ENCODE measurements around the gene DAPK1.
A peak's percentile ranks its signal among the peaks of the same experiment; 100 is the strongest.

Gene DAPK1

DNA sequence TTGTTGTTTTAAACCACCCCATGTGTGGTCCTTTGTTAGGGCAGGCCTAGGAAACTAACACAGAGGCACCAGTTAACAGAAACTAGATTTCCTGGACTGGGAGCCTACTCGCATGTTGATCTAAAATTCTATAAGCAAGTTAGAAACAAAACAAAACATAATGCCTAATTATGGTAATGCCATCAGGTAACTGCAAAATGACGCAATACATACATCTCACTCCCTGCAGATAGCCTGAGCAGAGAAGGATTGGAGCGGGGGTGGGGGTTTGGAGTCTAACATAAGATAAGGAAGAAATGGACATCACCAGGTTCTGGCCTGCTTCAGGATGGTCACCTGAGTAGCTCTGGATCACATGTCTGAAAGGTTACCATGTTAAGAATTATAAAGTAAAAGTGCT is 114.9 kb downstream of the DAPK1 start:
- Mint-ChIP-seq H3K4me3 (no peak overlapping the region), H3K27ac (no peak overlapping the region), H3K27me3 (no peaks in the 10 kb centered on the region), H3K36me3 (no peaks in the 10 kb centered on the region), H3K4me1 (no peaks in the 10 kb centered on the region), H3K9me3 (peaks cover 6% of the 10 kb centered on the region in 2 donors)
- DNase-seq = no peak
- ATAC-seq (replicated peaks) = no peak

DNA sequence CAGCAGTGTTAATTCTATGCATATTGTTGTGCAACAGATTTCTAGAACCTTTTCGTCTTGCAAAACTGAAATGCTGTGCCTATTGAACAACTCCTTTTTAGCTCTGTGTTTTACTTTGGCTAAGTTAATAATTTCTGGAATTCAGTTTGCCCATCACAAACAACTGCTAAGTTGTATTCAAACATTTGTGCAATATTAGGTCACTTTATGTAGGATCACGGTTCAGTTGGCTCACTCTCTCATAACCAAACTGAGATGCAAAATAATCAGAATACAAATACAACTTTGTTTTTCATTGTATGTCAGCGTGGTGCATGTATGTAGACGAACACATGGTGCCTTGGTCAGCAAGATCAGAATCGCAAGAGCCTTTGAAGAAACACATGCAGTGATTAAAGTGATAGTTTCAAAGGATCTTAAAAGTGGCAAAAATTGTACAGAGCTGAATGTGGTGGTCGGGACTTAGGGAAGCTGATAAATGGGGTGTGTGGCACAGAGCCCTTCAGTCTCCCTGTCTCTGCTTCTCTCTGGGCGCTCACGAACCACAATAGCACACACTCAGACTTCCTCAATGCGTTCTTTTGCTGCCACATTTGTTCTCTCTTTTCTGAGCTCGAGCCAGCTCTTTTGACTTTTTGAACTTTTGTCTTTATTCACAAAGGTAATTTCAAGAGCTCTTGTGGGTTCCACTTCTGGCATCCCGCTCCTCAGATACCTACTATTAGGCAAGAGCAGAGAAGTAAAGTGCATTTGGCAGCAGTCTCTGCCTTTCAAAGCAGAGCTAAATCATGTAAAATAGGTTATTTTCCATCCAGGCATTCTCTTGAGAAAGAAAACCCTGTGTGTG is 115.8 kb downstream of the DAPK1 start:
- Mint-ChIP-seq H3K4me3 (no peak overlapping the region), H3K4me1 (no peaks in the 10 kb centered on the region), H3K27ac (no peak overlapping the region), H3K27me3 (no peaks in the 10 kb centered on the region), H3K9me3 (no peaks in the 10 kb centered on the region), H3K36me3 (no peaks in the 10 kb centered on the region)
- ATAC-seq (replicated peaks) (peak in 1 of 2 donors; percentile 8), DNase-seq (no peak)

DNA sequence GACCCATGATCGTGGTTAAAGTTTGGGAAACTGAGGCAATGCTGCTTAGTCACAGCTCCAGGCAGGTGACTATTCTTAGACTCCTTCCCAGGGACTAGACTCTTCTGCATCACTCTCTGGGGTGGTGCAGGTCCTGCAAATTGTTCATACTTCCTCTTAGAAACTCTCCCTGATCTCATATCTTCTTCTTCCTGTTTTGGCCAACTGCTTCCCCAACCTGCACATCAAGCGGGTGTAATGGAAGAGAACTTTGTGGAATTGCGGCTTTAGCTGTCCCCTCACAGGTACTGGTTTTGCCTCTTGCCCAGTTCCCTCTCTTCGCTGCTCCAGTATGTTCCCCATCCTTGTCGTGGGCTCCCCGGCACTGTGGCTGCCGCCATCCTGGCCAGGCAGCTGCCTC is 116.7 kb downstream of the DAPK1 start:
- Mint-ChIP-seq H3K4me3 (no peak overlapping the region), H3K27me3 (no peaks in the 10 kb centered on the region), H3K9me3 (peaks cover 0 to 5% of the 10 kb centered on the region in 2 donors), H3K27ac (no peak overlapping the region), H3K4me1 (no peaks in the 10 kb centered on the region), H3K36me3 (no peaks in the 10 kb centered on the region)
- DNase-seq = no peak
- peak; percentile 41 to 61 for ATAC-seq (replicated peaks)

DNA sequence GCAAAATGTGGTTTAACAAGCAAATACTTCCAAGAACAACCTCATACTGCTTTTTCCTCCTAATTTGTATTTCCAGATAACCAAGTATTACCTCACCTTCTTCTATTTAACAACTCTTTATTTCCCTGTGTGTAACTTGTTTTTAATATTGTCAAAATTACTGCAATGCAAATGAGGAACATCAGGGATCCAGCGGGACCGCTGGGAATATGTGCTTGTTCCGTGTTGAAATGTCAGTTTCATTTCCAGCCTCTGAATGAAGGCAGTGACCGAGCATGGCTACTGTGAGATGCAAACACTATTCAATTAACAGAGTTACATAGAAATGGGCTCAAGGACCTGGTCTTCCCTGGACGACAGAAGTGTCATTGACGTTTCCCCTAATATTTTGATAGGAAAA is 117.5 kb downstream of the DAPK1 start:
- H3K4me1 Mint-ChIP-seq = no peaks in the 10 kb centered on the region
- no peak overlapping the region for H3K27ac Mint-ChIP-seq
- H3K9me3 Mint-ChIP-seq = peaks cover 0 to 6% of the 10 kb centered on the region in 2 donors
- DNase-seq = no peak
- ATAC-seq (replicated peaks) = no peak
- no peaks in the 10 kb centered on the region for H3K27me3 Mint-ChIP-seq
- H3K4me3 Mint-ChIP-seq = no peak overlapping the region
- no peaks in the 10 kb centered on the region for H3K36me3 Mint-ChIP-seq

DNA sequence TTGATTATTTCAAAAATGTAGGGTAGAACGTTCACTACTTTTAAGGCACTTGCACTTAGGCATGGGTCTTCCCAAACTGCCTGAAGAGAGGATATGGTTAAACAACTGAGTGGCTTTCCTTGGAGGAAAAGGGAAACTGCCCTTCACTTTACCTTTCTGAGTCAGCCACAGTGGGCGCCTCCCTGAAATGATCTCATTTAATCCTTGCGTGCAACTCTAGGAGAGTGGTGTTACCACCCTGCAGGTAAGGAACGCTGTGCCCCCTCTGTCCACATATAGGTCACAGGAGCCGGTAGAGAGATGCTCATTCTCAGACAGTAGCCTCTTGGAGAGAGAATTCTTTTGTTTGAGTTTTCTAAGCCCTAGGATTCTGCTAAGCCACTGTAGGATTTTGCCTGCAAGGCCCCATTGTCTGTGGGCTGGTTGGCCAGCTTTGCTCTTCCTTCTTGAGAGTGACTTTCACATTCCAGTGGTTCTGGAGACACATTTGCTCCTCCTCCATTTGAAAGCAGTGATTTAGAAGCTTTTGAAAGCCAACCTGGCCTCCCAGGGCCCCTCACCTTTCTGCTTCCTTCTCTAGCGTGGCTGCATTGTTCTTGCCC is 118.0 kb downstream of the DAPK1 start:
- H3K9me3 Mint-ChIP-seq = peaks cover 0 to 6% of the 10 kb centered on the region in 2 donors
- no peak overlapping the region for H3K27ac Mint-ChIP-seq
- H3K4me1 Mint-ChIP-seq = no peaks in the 10 kb centered on the region
- no peak overlapping the region for H3K4me3 Mint-ChIP-seq
- H3K27me3 Mint-ChIP-seq = no peaks in the 10 kb centered on the region
- DNase-seq (no peak), ATAC-seq (replicated peaks) (no peak)
- no peaks in the 10 kb centered on the region for H3K36me3 Mint-ChIP-seq

DNA sequence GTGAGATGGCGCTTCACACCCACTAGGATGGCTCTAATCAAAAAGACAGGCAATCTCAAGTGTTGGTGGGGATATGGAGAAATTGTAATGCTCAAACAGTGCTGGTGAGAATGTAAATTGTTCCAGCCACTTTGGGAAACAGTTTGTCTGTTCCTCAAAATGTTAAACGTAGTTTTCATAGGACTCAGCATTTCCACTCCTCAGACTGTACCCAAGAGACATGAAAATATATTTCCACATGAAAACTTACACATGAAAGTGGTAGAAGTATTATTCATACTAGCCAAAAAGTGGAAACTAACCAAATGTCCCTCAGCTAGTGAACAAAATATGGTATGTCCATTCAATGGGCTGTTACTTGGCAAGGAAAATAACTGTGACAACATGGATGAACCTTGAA is 120.6 kb downstream of the DAPK1 start:
- H3K27me3 Mint-ChIP-seq = no peaks in the 10 kb centered on the region
- DNase-seq = no peak

DNA sequence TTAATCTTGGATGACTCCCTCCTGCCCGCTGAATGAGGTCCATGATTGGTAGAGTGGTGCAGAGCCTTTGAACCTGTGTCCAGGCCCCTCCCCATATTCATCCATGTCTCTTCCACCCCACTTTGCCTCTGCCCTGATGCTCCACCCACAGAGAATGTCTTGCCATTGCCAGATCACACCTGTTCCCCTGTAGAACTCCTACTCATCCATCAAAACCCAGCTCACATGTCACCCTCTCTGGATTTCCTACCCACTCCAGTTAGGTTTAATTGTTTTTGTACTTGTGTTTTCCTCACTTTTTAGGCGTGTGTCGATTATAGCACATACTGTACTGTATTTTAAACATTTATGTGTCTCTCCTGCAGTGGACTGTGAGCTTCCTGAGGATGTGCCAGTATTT is 121.3 kb downstream of the DAPK1 start:
- ATAC-seq (replicated peaks) (no peak), DNase-seq (no peak)
- Mint-ChIP-seq H3K4me3 (no peak overlapping the region), H3K27ac (no peak overlapping the region), H3K9me3 (peaks cover 0 to 6% of the 10 kb centered on the region in 2 donors), H3K36me3 (no peaks in the 10 kb centered on the region), H3K4me1 (no peaks in the 10 kb centered on the region), H3K27me3 (no peaks in the 10 kb centered on the region)

More for the DNA sequence above, 120.6 kb downstream of the DAPK1 start:
- no peak overlapping the region for H3K4me3 Mint-ChIP-seq
- H3K27ac Mint-ChIP-seq = no peak overlapping the region
- peaks cover 0 to 6% of the 10 kb centered on the region in 2 donors for H3K9me3 Mint-ChIP-seq
- H3K36me3 Mint-ChIP-seq = no peaks in the 10 kb centered on the region
- no peak for ATAC-seq (replicated peaks)
- no peaks in the 10 kb centered on the region for H3K4me1 Mint-ChIP-seq

DNA sequence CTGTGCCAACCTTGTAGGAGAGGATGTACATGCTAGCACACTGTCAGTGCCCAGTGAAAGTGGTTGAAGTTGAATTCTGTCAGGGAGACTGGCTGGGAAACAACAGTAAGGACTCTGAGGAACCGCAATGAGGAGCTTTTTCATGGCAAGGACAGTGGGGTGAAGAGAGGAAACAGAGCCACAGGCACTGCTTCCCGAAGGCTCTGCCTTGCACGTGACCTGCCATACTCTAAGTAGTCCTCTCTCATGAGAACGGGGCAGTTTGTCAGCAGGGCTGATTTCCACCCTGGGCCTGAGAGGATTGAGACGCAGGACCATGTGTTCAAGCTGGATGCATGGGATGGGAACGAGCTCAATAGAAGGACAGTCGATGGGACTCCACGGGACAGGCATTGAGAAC is 121.7 kb downstream of the DAPK1 start:
- H3K36me3 Mint-ChIP-seq = no peaks in the 10 kb centered on the region
- ATAC-seq (replicated peaks) (no peak), DNase-seq (no peak)
- no peaks in the 10 kb centered on the region for H3K27me3 Mint-ChIP-seq
- no peak overlapping the region for H3K4me3 Mint-ChIP-seq
- H3K27ac Mint-ChIP-seq = no peak overlapping the region
- peaks cover 0 to 6% of the 10 kb centered on the region in 2 donors for H3K9me3 Mint-ChIP-seq
- H3K4me1 Mint-ChIP-seq = no peaks in the 10 kb centered on the region

DNA sequence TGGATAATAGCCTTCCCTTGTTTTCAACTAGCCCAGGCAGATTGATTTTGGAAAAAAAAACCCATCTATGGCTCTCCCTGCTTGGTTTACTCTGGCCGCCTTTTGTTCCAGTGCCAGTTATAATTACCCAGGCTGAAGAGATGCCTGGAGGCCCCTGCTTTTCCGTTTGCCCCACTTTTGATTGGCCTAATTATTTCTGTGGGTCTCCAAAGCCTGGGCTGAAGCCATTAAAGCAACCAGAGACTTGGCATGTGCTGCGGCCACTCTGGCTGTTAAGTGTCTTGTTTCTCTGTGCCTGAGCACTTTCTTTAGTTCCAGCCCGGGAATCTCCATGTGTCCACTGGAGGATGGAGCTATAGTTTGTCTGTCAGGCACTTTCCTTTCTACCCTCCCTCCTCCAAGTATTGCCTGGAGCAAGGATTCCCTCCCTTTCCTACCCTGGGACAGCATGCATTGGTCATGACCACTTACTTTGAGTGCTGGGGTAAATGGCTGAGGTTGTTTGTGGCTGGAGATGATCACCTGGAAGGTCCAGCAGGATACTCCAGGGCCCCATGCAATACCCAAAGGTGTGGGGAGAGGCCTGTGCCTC is 123.2 kb downstream of the DAPK1 start:
- H3K4me3 Mint-ChIP-seq = no peak overlapping the region
- no peaks in the 10 kb centered on the region for H3K4me1 Mint-ChIP-seq
- DNase-seq = no peak
- no peak overlapping the region for H3K27ac Mint-ChIP-seq
- H3K27me3 Mint-ChIP-seq = no peaks in the 10 kb centered on the region
- H3K9me3 Mint-ChIP-seq = peaks cover 3 to 10% of the 10 kb centered on the region in 2 donors
- no peak for ATAC-seq (replicated peaks)
- H3K36me3 Mint-ChIP-seq = no peaks in the 10 kb centered on the region

DNA sequence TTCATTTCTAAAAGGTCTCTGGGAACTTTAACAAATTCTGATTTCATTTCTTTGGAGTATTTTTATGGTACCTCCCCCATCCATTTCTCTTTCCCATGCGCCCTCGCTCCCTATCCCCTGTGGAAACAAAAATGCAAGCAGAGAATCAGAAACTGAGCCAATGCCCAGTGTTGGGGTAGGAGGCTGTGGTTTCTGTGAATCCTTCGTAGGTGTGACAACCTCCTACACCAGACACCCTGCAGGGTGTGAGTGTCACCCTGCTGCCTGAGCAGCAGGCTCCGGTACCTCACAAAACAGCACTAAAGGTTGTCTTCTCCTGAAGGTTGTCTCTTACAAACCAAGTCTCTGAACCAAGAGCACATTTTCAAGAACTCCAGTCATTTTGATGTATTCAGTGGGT is 124.4 kb downstream of the DAPK1 start:
- no peak for DNase-seq
- Mint-ChIP-seq H3K9me3 (peaks cover 3 to 10% of the 10 kb centered on the region in 2 donors), H3K27me3 (no peaks in the 10 kb centered on the region), H3K4me3 (no peak overlapping the region), H3K36me3 (no peaks in the 10 kb centered on the region), H3K4me1 (no peaks in the 10 kb centered on the region), H3K27ac (no peak overlapping the region)
- ATAC-seq (replicated peaks) = no peak

DNA sequence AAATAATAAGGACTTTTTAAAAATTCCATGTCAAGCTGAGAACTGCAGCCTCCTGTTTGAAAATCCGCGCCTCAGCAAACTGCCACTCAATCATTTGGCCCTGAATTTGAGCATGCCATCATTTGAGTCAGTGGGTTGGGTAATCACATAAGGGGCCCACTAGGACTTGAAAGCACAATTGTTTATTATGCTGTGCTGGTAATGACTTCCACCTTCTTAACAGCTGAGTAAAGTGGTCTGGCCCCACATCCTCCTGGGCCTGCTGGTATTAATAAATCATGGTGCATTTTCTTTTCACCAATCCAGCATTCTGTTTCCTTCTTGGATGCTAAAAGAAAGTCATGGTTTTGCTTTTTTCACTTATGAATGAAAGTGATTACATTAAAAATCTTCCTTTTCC is 125.3 kb downstream of the DAPK1 start:
- Mint-ChIP-seq H3K27me3 (no peaks in the 10 kb centered on the region), H3K4me1 (no peaks in the 10 kb centered on the region), H3K9me3 (peaks cover 3 to 10% of the 10 kb centered on the region in 2 donors), H3K4me3 (no peak overlapping the region), H3K36me3 (no peaks in the 10 kb centered on the region), H3K27ac (no peak overlapping the region)
- no peak for ATAC-seq (replicated peaks)
- DNase-seq = no peak

DNA sequence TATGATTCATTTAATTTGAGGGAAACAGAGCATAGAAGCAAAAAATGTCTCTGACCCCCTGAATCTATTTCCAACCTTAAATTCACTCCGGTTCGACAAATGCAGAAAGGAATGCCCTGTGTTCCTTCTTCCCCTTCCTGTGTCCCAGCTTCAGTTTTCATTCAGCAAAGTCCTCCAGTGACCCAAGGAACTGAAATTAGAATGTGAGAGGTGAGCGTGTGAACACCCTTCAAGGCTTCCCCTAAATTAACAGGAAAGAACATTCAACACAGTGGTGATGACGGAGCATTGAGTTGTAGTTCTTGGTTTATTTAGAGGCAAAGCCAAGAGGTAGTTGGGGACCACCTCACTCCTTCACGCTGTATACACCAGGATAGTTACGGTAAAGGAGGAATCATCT is 130.7 kb downstream of the DAPK1 start:
- H3K9me3 Mint-ChIP-seq = peaks cover 3 to 6% of the 10 kb centered on the region in 2 donors
- H3K27me3 Mint-ChIP-seq = no peaks in the 10 kb centered on the region
- no peaks in the 10 kb centered on the region for H3K36me3 Mint-ChIP-seq
- no peaks in the 10 kb centered on the region for H3K4me1 Mint-ChIP-seq
- no peak for ATAC-seq (replicated peaks)
- H3K4me3 Mint-ChIP-seq = no peak overlapping the region
- no peak overlapping the region for H3K27ac Mint-ChIP-seq
- no peak for DNase-seq

DNA sequence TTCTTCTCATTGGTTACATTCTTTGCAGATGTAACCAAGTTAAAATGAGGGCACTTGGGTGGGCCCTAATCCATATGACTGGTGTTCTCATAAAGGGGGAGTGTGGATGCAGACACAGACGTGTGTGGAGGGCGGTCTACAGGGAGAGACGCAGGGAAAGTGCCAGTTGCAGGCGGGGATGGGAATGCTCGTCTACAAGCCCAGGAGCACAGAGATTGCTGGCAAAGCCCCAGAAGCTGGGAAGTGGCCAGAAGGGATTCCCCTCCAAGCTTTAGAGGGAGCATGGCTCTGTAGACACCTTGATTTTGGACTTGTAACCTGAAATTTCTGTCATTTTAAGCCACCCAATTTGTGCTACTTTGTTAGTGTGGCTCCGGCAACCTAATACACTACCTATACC is 131.4 kb downstream of the DAPK1 start:
- no peaks in the 10 kb centered on the region for H3K4me1 Mint-ChIP-seq
- DNase-seq (no peak), ATAC-seq (replicated peaks) (no peak)
- no peaks in the 10 kb centered on the region for H3K27me3 Mint-ChIP-seq
- no peaks in the 10 kb centered on the region for H3K36me3 Mint-ChIP-seq
- no peak overlapping the region for H3K4me3 Mint-ChIP-seq
- H3K9me3 Mint-ChIP-seq = peaks cover 3 to 7% of the 10 kb centered on the region in 2 donors
- H3K27ac Mint-ChIP-seq = no peak overlapping the region

DNA sequence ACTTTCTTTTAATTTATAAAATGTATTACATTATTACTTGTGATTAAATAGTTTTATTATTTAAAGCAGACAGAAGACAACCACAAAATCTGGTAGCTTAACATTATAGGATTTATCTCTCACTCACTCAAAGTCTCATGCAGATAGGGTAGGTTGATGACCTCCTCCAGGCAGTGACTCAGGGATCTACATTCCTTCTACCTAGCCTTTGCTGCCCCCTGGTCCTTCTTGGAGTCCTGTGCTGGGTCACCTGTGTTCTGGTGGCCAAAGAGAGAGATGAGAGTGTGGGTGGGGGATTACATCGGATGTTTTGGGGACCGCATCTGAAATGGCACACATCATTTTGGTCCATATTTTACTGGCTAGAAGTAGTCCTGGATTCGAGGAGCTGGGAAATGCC is 132.6 kb downstream of the DAPK1 start:
- H3K36me3 Mint-ChIP-seq = no peaks in the 10 kb centered on the region
- no peaks in the 10 kb centered on the region for H3K27me3 Mint-ChIP-seq
- ATAC-seq (replicated peaks) (no peak), DNase-seq (no peak)
- no peak overlapping the region for H3K4me3 Mint-ChIP-seq
- H3K4me1 Mint-ChIP-seq = no peaks in the 10 kb centered on the region
- peaks cover 0 to 4% of the 10 kb centered on the region in 2 donors for H3K9me3 Mint-ChIP-seq
- no peak overlapping the region for H3K27ac Mint-ChIP-seq

DNA sequence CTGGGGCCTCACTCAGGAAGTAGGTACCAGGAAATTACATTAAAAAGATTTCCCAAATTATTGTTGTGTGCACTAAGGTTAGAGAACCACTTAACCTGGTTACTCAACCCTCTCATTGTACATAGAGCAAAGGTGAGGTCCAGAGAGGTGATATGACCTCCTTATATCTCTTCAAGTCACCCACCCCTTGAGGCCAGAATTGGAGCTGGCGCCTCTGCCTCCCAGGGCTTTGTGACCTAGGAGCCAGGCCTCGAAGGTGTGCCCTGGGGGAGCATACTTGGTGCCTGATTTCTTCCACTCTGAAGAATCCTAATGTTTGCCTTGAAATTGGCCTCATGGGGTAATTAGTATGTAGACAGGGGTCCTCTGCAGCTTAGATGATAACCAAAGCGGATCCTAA is 133.2 kb downstream of the DAPK1 start:
- ATAC-seq (replicated peaks) = no peak
- H3K27ac Mint-ChIP-seq = no peak overlapping the region
- H3K9me3 Mint-ChIP-seq = peaks cover 0 to 4% of the 10 kb centered on the region in 2 donors
- H3K27me3 Mint-ChIP-seq = no peaks in the 10 kb centered on the region
- H3K4me1 Mint-ChIP-seq = no peaks in the 10 kb centered on the region
- no peaks in the 10 kb centered on the region for H3K36me3 Mint-ChIP-seq
- no peak overlapping the region for H3K4me3 Mint-ChIP-seq
- DNase-seq = no peak

Measured in stimulated activated naive B cell treated with anti-CD40 and anti-IgM and Interleukin-4, amounts not matched to agents 10 μg/mL and 1 μg/mL and 100 μg/mL, for 72 hours (primary cell).